ENCODE measurements around the gene DLGAP4. TPM values are rescaled to one million over a fixed set of nuclear protein-coding genes. Genes with fewer than 3 reads are reported as not detected.
"Not testable (repeated sequence)": the region's sequence is repeated elsewhere in the genome, so short reads cannot be mapped to it uniquely, and the experiment has no call there.

The DLGAP4 gene
- total RNA-seq, 2 donors from 2014 or later: 23.1 to 60.0 TPM

GRCh38 chr20:36377348-36378326 lies 71.5 kb downstream of the DLGAP4 start:
- DNase-seq (no peak), ATAC-seq (no peak)
- H3K36me3 ChIP-seq (replicated peaks in 1 of 2; ENCODE audit: insufficient read depth in 1 of 2, low read depth in 2 of 2): no peaks in the 10 kb centered on the region
- no peak overlapping the region for H3K27ac ChIP-seq
- H3K4me1 ChIP-seq: no peaks in the 10 kb centered on the region
- intact Hi-C loops (cut with DNase I): no loop called here
- no peak overlapping the region for H3K4me3 ChIP-seq
- no peaks in the 10 kb centered on the region for H3K27me3 ChIP-seq
- 64 to 67% methylated on average over 19 to 22 of the region's 22 CpGs for WGBS, 2 donors
- TF ChIP-seq, protein P1, sequence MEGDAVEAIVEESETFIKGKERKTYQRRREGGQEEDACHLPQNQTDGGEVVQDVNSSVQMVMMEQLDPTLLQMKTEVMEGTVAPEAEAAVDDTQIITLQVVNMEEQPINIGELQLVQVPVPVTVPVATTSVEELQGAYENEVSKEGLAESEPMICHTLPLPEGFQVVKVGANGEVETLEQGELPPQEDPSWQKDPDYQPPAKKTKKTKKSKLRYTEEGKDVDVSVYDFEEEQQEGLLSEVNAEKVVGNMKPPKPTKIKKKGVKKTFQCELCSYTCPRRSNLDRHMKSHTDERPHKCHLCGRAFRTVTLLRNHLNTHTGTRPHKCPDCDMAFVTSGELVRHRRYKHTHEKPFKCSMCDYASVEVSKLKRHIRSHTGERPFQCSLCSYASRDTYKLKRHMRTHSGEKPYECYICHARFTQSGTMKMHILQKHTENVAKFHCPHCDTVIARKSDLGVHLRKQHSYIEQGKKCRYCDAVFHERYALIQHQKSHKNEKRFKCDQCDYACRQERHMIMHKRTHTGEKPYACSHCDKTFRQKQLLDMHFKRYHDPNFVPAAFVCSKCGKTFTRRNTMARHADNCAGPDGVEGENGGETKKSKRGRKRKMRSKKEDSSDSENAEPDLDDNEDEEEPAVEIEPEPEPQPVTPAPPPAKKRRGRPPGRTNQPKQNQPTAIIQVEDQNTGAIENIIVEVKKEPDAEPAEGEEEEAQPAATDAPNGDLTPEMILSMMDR (IDR thresholded peaks at IDR 0.05): no peak
- no peak for TF ChIP-seq POLR2A (IDR thresholded peaks at IDR 0.05)
- H3K9me3 ChIP-seq: no peaks in the 10 kb centered on the region

DNA sequence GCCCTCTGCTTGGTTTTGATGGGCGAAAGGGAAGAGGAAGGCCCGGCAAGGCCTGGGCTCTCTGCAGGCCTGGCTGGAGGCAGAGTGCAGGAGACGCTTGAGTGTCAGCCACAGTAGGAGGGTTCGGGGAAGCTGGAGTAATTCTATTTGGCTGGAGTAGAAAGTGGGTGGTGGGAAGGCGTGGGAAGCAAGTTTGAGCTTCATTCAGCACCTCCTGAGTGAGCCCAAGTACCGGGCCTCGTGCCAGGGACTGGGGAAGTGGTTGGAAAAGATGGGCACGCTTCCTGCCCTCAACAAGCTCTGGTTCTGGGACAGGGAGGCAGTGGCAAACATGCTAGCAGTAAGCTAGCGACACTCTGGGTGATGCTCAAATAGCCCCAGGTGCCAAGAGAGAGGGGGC lies 72.5 kb downstream of the DLGAP4 start:
- Histone ChIP-seq H3K4me3 (no peak overlapping the region), H3K27me3 (no peaks in the 10 kb centered on the region), H3K36me3 (replicated peaks in 1 of 2; ENCODE audit: insufficient read depth in 1 of 2, low read depth in 2 of 2) (no peaks in the 10 kb centered on the region), H3K4me1 (no peaks in the 10 kb centered on the region), H3K9me3 (no peaks in the 10 kb centered on the region), H3K27ac (no peak overlapping the region)
- DNase-seq: no peak
- ATAC-seq: no peak
- no peak for TF ChIP-seq POLR2A (IDR thresholded peaks at IDR 0.05)
- TF ChIP-seq, protein P1 (IDR thresholded peaks at IDR 0.05): no peak
- intact Hi-C loops (cut with DNase I): no loop called here
- 74 to 82% methylated on average over 9 of the region's 9 CpGs for WGBS, 2 donors

GRCh38 chr20:36379914-36380313 lies 73.8 kb downstream of the DLGAP4 start:
- H3K9me3 ChIP-seq; H3K36me3 ChIP-seq (replicated peaks in 1 of 2; ENCODE audit: insufficient read depth in 1 of 2, low read depth in 2 of 2); ATAC-seq; H3K27ac ChIP-seq; H3K27me3 ChIP-seq; intact Hi-C loops (cut with DNase I); H3K4me3 ChIP-seq; DNase-seq; H3K4me1 ChIP-seq: not testable (repeated sequence)
- 80 to 91% methylated on average over 1 of the region's 1 CpG for WGBS, 2 donors

DNA sequence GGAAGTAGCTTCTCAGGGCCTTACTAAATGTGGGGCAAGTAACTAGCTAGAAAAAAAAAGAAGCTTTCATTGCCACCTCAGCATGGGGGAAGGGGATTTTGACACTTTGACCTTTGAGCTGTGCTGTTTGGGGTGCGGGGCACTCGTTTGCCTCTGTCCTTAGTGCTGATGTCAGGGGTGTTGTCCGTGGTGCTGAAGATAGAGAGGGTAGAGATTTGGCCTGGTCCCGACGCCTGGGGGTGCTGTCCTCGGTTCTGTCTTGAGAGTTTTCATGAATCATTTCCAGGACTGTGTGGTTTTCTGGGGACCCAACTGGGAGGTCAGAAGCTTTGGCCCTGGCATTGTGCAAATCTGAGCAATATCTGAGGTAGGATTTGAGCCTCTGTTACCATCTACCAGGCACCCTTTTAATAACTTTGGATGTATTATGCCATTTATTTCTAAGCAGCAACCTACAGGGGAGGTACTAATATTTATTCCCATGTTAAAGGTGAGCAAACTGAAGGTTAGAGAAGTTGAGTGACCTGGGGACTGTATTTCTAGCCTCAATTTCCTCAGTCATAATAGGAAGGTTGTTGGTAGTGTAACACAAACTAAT lies 78.0 kb downstream of the DLGAP4 start:
- no peaks in the 10 kb centered on the region for H3K27me3 ChIP-seq
- no peak overlapping the region for H3K27ac ChIP-seq
- TF ChIP-seq, protein P1 (IDR thresholded peaks at IDR 0.05): no peak
- TF ChIP-seq POLR2A (IDR thresholded peaks at IDR 0.05): no peak
- peak in 1 of 4 donors; percentile 10 for DNase-seq
- WGBS, 2 donors: 3 to 4% methylated on average over 6 of the region's 6 CpGs
- intact Hi-C loops (cut with DNase I): no loop called here
- no peak for ATAC-seq
- no peak overlapping the region for H3K4me3 ChIP-seq
- H3K9me3 ChIP-seq: no peaks in the 10 kb centered on the region
- no peaks in the 10 kb centered on the region for H3K4me1 ChIP-seq
- H3K36me3 ChIP-seq (replicated peaks in 1 of 2; ENCODE audit: insufficient read depth in 1 of 2, low read depth in 2 of 2): no peaks in the 10 kb centered on the region

- no peak for TF ChIP-seq POLR2A (IDR thresholded peaks at IDR 0.05)
- TF ChIP-seq, protein P1 (IDR thresholded peaks at IDR 0.05): no peak
- WGBS, 2 donors: 71 to 75% methylated on average over 1 to 3 of the region's 3 CpGs
- H3K27ac ChIP-seq: no peak overlapping the region
- DNase-seq (no peak), ATAC-seq (no peak)
- intact Hi-C loops (cut with DNase I): no loop called here
- no peaks in the 10 kb centered on the region for H3K4me1 ChIP-seq
- no peaks in the 10 kb centered on the region for H3K36me3 ChIP-seq (replicated peaks in 1 of 2; ENCODE audit: insufficient read depth in 1 of 2, low read depth in 2 of 2)
- H3K4me3 ChIP-seq: no peak overlapping the region
- H3K27me3 ChIP-seq: no peaks in the 10 kb centered on the region
- no peaks in the 10 kb centered on the region for H3K9me3 ChIP-seq
Observed at GRCh38 chr20:36385503-36385902, 79.4 kb downstream of the DLGAP4 start.

Measured in body of pancreas (tissue), 4 donors.